ENCODE measurements around the gene IL17RE.
A peak's percentile ranks its signal among the peaks of the same experiment; 100 is the strongest.

The IL17RE gene

DNA sequence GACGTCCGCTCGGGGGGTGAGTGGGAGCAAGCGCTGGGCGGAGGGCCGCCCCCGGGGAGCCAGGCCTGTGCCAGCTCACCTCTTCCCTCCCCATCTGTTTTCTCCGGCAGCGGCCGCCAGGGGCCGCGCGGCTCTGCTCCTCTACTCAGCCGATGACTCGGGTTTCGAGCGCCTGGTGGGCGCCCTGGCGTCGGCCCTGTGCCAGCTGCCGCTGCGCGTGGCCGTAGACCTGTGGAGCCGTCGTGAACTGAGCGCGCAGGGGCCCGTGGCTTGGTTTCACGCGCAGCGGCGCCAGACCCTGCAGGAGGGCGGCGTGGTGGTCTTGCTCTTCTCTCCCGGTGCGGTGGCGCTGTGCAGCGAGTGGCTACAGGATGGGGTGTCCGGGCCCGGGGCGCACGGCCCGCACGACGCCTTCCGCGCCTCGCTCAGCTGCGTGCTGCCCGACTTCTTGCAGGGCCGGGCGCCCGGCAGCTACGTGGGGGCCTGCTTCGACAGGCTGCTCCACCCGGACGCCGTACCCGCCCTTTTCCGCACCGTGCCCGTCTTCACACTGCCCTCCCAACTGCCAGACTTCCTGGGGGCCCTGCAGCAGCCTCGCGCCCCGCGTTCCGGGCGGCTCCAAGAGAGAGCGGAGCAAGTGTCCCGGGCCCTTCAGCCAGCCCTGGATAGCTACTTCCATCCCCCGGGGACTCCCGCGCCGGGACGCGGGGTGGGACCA is 30.4 kb downstream of the IL17RE start:
- peak overlapping the region; percentile 76 for H3K4me3 ChIP-seq (replicated peaks; ENCODE audit: low read depth, low read length)
- TF ChIP-seq, protein P1, sequence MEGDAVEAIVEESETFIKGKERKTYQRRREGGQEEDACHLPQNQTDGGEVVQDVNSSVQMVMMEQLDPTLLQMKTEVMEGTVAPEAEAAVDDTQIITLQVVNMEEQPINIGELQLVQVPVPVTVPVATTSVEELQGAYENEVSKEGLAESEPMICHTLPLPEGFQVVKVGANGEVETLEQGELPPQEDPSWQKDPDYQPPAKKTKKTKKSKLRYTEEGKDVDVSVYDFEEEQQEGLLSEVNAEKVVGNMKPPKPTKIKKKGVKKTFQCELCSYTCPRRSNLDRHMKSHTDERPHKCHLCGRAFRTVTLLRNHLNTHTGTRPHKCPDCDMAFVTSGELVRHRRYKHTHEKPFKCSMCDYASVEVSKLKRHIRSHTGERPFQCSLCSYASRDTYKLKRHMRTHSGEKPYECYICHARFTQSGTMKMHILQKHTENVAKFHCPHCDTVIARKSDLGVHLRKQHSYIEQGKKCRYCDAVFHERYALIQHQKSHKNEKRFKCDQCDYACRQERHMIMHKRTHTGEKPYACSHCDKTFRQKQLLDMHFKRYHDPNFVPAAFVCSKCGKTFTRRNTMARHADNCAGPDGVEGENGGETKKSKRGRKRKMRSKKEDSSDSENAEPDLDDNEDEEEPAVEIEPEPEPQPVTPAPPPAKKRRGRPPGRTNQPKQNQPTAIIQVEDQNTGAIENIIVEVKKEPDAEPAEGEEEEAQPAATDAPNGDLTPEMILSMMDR (IDR thresholded peaks at IDR 0.05; ENCODE audit: low read length, missing control alignments), result peak; percentile 61
- peak; percentile 77 for DNase-seq (ENCODE audit: low read depth)

- H3K4me3 ChIP-seq (replicated peaks; ENCODE audit: low read depth, low read length), result peak within 1 kb of the TSS; percentile 76
- TF ChIP-seq, protein P1 (IDR thresholded peaks at IDR 0.05; ENCODE audit: low read length, missing control alignments), result no peak
Measured at GRCh38 chr3:9933561-9934234, 31.1 kb downstream of the IL17RE start, which contains the start of gene CRELD1. Gene CRELD1 (plus strand): TSS chr3:9933834. CDS start chr3:9934439, 605 bp downstream.

DNA sequence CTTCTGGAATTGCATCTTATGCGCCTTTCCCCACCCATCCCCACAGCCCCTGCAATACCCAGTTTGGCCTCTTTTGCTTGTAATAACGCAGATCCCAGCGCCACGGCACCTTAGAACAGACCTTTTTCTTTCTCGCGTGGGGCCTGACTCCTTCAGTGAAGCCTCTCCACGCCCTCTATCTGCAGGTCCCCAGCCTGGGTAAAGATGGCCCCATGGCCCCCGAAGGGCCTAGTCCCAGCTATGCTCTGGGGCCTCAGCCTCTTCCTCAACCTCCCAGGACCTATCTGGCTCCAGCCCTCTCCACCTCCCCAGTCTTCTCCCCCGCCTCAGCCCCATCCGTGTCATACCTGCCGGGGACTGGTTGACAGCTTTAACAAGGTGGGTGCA is 31.6 kb downstream of the IL17RE start:
- TF ChIP-seq, protein P1 (IDR thresholded peaks at IDR 0.05; ENCODE audit: low read length, missing control alignments), result peak; percentile 14
- H3K4me3 ChIP-seq (replicated peaks; ENCODE audit: low read depth, low read length), result peak overlapping the region; percentile 76
- no peak for DNase-seq (ENCODE audit: low read depth)

More at GRCh38 chr3:9933561-9934234, 31.1 kb downstream of the IL17RE start, which contains the start of gene CRELD1:
- peak; percentile 95 for DNase-seq (ENCODE audit: low read depth)

GRCh38 chr3:9934993-9935392 is 32.3 kb downstream of the IL17RE start:
- H3K4me3 ChIP-seq (replicated peaks; ENCODE audit: low read depth, low read length), result no peak overlapping the region
- TF ChIP-seq, protein P1 (IDR thresholded peaks at IDR 0.05; ENCODE audit: low read length, missing control alignments), result no peak
- no peak for DNase-seq (ENCODE audit: low read depth)

- no peak for DNase-seq (ENCODE audit: low read depth)
- no peak overlapping the region for H3K4me3 ChIP-seq (replicated peaks; ENCODE audit: low read depth, low read length)
- TF ChIP-seq, protein P1 (IDR thresholded peaks at IDR 0.05; ENCODE audit: low read length, missing control alignments), result no peak
Measured at GRCh38 chr3:9935966-9936510, 33.4 kb downstream of the IL17RE start.

- no peak overlapping the region for H3K4me3 ChIP-seq (replicated peaks; ENCODE audit: low read depth, low read length)
- DNase-seq (ENCODE audit: low read depth), result no peak
- TF ChIP-seq, protein P1 (IDR thresholded peaks at IDR 0.05; ENCODE audit: low read length, missing control alignments), result no peak
Measured at GRCh38 chr3:9937486-9938238, 35.0 kb downstream of the IL17RE start.

Data from fibroblast of pulmonary artery (primary cell).